GM12878 (cell line): ENCODE data around the gene IGIP. TPM values are rescaled to one million over a fixed set of nuclear protein-coding genes. Genes with fewer than 3 reads are reported as not detected.

Source experiments
- BCLAF1 ChIP-seq: fragments of 450-650 bp; IDR thresholded peaks from 2 replicates; pipeline ENCODE4 v1.6.1; 2017; ENCODE audit warnings: antibody characterized with exemption, mild to moderate bottlenecking, moderate library complexity
- CREB1 ChIP-seq: IDR thresholded peaks from 2 replicates; pipeline ENCODE4 v1.6.1; 2012; ENCODE audit warnings: low read depth, mild to moderate bottlenecking, inconsistent platforms
- CUX1 ChIP-seq: IDR thresholded peaks from 2 replicates; pipeline ENCODE4 v1.6.1; 2012; ENCODE audit warnings: improper control_type of control experiment, low read depth, low read length; ENCODE audit not compliant: insufficient replicate concordance
- E2F4 ChIP-seq: IDR thresholded peaks from 2 replicates; pipeline ENCODE4 v1.6.1; 2012; ENCODE audit warnings: low read depth, low read length, improper control_type of control experiment
- FOXK2 ChIP-seq: fragments of 450-650 bp; IDR thresholded peaks from 2 replicates; pipeline ENCODE4 v1.6.1; 2017; ENCODE audit warnings: mild to moderate bottlenecking, moderate library complexity
- HDAC2 ChIP-seq: fragments of 200-600 bp; sonication (generic); IDR thresholded peaks from 2 replicates; pipeline ENCODE4 v1.6.1; 2017
- KAT2A ChIP-seq: conservative IDR thresholded peaks from 2 replicates; pipeline ENCODE4 v1.6.1; 2011; ENCODE audit warnings: low read depth, low read length; ENCODE audit not compliant: control insufficient read depth
- NFYB ChIP-seq: IDR thresholded peaks from 2 replicates; pipeline ENCODE4 v1.6.1; 2011; ENCODE audit warnings: low read depth, mild to moderate bottlenecking, low read length, improper control_type of control experiment, moderate library complexity; ENCODE audit not compliant: insufficient read depth
- RAD51 ChIP-seq: fragments of 450-650 bp; IDR thresholded peaks from 2 replicates; pipeline ENCODE4 v1.6.1; 2016; ENCODE audit warnings: moderate library complexity, mild to moderate bottlenecking, inconsistent platforms
- RELA ChIP-seq: fragments of 450-650 bp; IDR thresholded peaks from 2 replicates; pipeline ENCODE4 v1.8.0; 2014; ENCODE audit warnings: borderline replicate concordance; ENCODE audit not compliant: partially characterized antibody
- SPI1 ChIP-seq: IDR thresholded peaks from 2 replicates; pipeline ENCODE4 v1.6.1; 2011; ENCODE audit warnings: low read depth, mild to moderate bottlenecking, low read length, moderate library complexity, borderline replicate concordance; ENCODE audit not compliant: insufficient read depth
- SRF ChIP-seq, 2 experiments: IDR thresholded peaks; 2 replicates each; pipeline ENCODE4 v1.6.1; 2011; ENCODE audit warnings: low read depth in 2 of 2, low read length in 2 of 2, mild to moderate bottlenecking in 1 of 2, moderate library complexity in 1 of 2
- TCF3 ChIP-seq: IDR thresholded peaks from 2 replicates; pipeline ENCODE4 v1.6.1; 2012; ENCODE audit warnings: low read depth, mild to moderate bottlenecking, low read length, borderline replicate concordance; ENCODE audit not compliant: insufficient read depth
- USF2 ChIP-seq: IDR thresholded peaks from 2 replicates; pipeline ENCODE4 v1.6.1; 2011; ENCODE audit warnings: low read depth, low read length, improper control_type of control experiment, borderline replicate concordance
- YBX1 ChIP-seq: fragments of 450-650 bp; IDR thresholded peaks from 2 replicates; pipeline ENCODE4 v1.6.1; 2016; ENCODE audit warnings: antibody characterized with exemption
- polyA plus RNA-seq, 11 experiments: library from polyadenylated mRNA; depleted of rRNA in 4 of 11; unstranded in 6 of 11; stranded (reverse) in 5 of 11; fragments of >200 nt; fragmentation: Nextera tagmentation in 4 of 11; fragmentation: Illumina TruSeq in 1 of 11; extraction: Ambion mirVana in 4 of 11; extraction: Trizol in 1 of 11; gene quantifications; 1 replicate in 1 of 11; 2 replicates in 10 of 11; pipeline versions ENCODE4 v1.2.1 to v1.2.3, GENCODE V29; 2011 to 2016; ENCODE audit warnings: inconsistent platforms in 2 of 11, missing spikeins in 2 of 11, low read depth in 1 of 11
- total RNA-seq, 4 experiments: library from RNA; depleted of rRNA in 3 of 4; stranded (reverse); fragments of >200 nt in 3 of 4; fragmentation: Illumina TruSeq in 1 of 4; extraction: Trizol in 1 of 4; gene quantifications; 2 replicates each; pipeline versions ENCODE4 v1.2.1 to v1.2.3, GENCODE V29; 2013 to 2021

The IGIP gene
- total and polyA plus RNA-seq, 10 of the 15 experiments (the other 5 are each of a cell fraction or from before 2014, with no cell fraction given) = 0.58 to 3.3 (median 1.9) TPM

- TF ChIP-seq USF2 (no peak), CREB1 (peak; percentile 56; the same call in 1 of the 2 replicates), E2F4 (no peak), CUX1 (no peak), TCF3 (no peak), RELA (no peak), KAT2A (no peak), SPI1 (no peak), RAD51 (no peak), HDAC2 (no peak), NFYB (no peak), BCLAF1 (no peak), FOXK2 (no peak), SRF (IDR thresholded peaks at IDR 0.05; ENCODE audit: low read depth in 2 of 2, low read length in 2 of 2) (0 out of 4 replicates have a peak, but pooled peaks of 1 of the 2 experiments have one; percentile 9), YBX1 (no peak)
These were observed 49.8 kb downstream of the IGIP start (continued) for GRCh38 chr5:140175367-140176030.
